HepG2 (cell line): ENCODE measurements around the gene BCL2L13. TPM values are rescaled to one million over a fixed set of nuclear protein-coding genes. Genes with fewer than 3 reads are reported as not detected.

Experiments used
- ATAC-seq: fragments of 200-7000 bp; cut with Tn5 transposase; 3 replicates; pipeline ENCODE4 v1.9.1; 2020; ENCODE audit warnings: mild to moderate bottlenecking, moderate library complexity
- BruUV-seq: library from RNA; stranded (reverse); fragments of 400-500 nt; replicated peaks from 2 replicates; lab custom pipeline; 2021; lab: Mats Ljungman, UMichigan
- CTCF ChIA-PET: fragments of 300-600 bp; formaldehyde crosslinking; extraction: SDS; loops from one replicate; lab custom pipeline; 2021; ENCODE audit warnings: low total read pairs, inconsistent platforms, low intra/inter-chr PET ratio; lab: Yijun Ruan, JAX
- POLR2A ChIA-PET: fragments of 350-600 bp; sonication (Branson Sonifier 250); formaldehyde crosslinking; loops from one replicate; lab custom pipeline; 2020; ENCODE audit warnings: antibody characterized with exemption, inconsistent platforms; lab: Yijun Ruan, JAX
- DNase-seq: peaks from one replicate; pipeline ENCODE4 v3.0.0-alpha.2; 2015; ENCODE audit warnings: low spot score
- FAIRE-seq: peaks from 3 replicates; lab custom pipeline; 2011; peaks lifted over from hg19 to GRCh38; lab: Jason Lieb, UNC
- H2AFZ ChIP-seq: one replicate; pipeline ENCODE4 v1.6.1; 2011; ENCODE audit warnings: low read length, inconsistent platforms
- H3K27ac ChIP-seq: fragments of 300-600 bp; 3 replicates; pipeline ENCODE4 v1.8.0; 2011; ENCODE audit warnings: mixed run types, mild to moderate bottlenecking, mixed read lengths, low read length, inconsistent platforms; ENCODE audit not compliant: insufficient read depth; ENCODE audit errors: extremely low read length
- H3K27me3 ChIP-seq, 2 experiments: fragments of 200-600 bp in 1 of 2; 2 replicates in 1 of 2; 3 replicates in 1 of 2; pipeline versions ENCODE4 v1.6.0 to v1.8.0; 2011; ENCODE audit warnings: low read length in 2 of 2, mild to moderate bottlenecking in 2 of 2, moderate library complexity in 2 of 2, inconsistent platforms in 1 of 2; ENCODE audit not compliant: insufficient read depth in 2 of 2, control insufficient read depth in 1 of 2
- H3K36me3 ChIP-seq, 2 experiments: fragments of 200-600 bp in 1 of 2; replicated peaks in 1 of 2; 2 replicates in 1 of 2; 3 replicates in 1 of 2; pipeline versions ENCODE4 v1.5.1 to v1.8.0; 2011; ENCODE audit warnings: low read length in 2 of 2, inconsistent platforms in 1 of 2; ENCODE audit not compliant: insufficient read depth in 2 of 2, control insufficient read depth in 1 of 2
- H3K4me1 ChIP-seq: 2 replicates; pipeline ENCODE4 v1.5.1; 2012; ENCODE audit warnings: low read length, inconsistent platforms; ENCODE audit not compliant: insufficient read depth
- H3K4me2 ChIP-seq: 2 replicates; pipeline ENCODE4 v1.6.0; 2011; ENCODE audit warnings: low read depth, low read length, inconsistent platforms
- H3K4me3 ChIP-seq, 3 experiments: fragments of 200-600 bp in 1 of 3; sonication (generic), shearing (Covaris generic) in 1 of 3; replicated peaks in 1 of 3; 2 replicates each; pipeline ENCODE4 v1.5.1; 2011 to 2016; ENCODE audit warnings: low read length in 3 of 3, inconsistent platforms in 2 of 3, low read depth in 2 of 3, mild to moderate bottlenecking in 2 of 3, control low read depth in 1 of 3, mixed read lengths in 1 of 3; ENCODE audit not compliant: insufficient read depth in 1 of 3
- H3K79me2 ChIP-seq: one replicate; pipeline ENCODE4 v1.6.1; 2011; ENCODE audit warnings: low read length, inconsistent platforms; ENCODE audit not compliant: insufficient read depth
- H3K9ac ChIP-seq: 2 replicates; pipeline ENCODE4 v1.6.0; 2011; ENCODE audit warnings: mild to moderate bottlenecking, low read depth, low read length, inconsistent platforms; ENCODE audit not compliant: insufficient read depth
- H3K9me3 ChIP-seq: 2 replicates; pipeline ENCODE4 v1.5.1; 2012; ENCODE audit warnings: mild to moderate bottlenecking, low read length
- H4K20me1 ChIP-seq: 2 replicates; pipeline ENCODE4 v1.6.0; 2011; ENCODE audit warnings: inconsistent platforms, mild to moderate bottlenecking, low read length, moderate library complexity; ENCODE audit not compliant: insufficient read depth
- GLI4 ChIP-seq: sonication (generic); formaldehyde crosslinking; IDR thresholded peaks from 2 replicates; pipeline ENCODE4 v1.5.1; 2020; ENCODE audit warnings: missing genetic modification reagents, mild to moderate bottlenecking, moderate library complexity, borderline replicate concordance
- HIVEP1 ChIP-seq: sonication (generic); formaldehyde crosslinking; IDR thresholded peaks from 2 replicates; pipeline ENCODE4 v1.4.0; 2020; ENCODE audit warnings: mild to moderate bottlenecking, missing genetic modification reagents
- KLF15 ChIP-seq: sonication (generic); formaldehyde crosslinking; IDR thresholded peaks from 2 replicates; pipeline ENCODE4 v1.8.1; 2023; ENCODE audit warnings: borderline replicate concordance, mild to moderate bottlenecking, inconsistent platforms, missing genetic modification reagents, mixed read lengths
- LCORL ChIP-seq, 2 experiments: fragments of 450-650 bp in 1 of 2; sonication (generic) in 1 of 2; formaldehyde crosslinking in 1 of 2; IDR thresholded peaks; 2 replicates each; pipeline versions ENCODE4 v1.5.0 to v1.6.1; 2017 to 2020; ENCODE audit warnings: antibody characterized with exemption in 1 of 2, missing genetic modification reagents in 1 of 2
- MED1 ChIP-seq: sonication (generic); formaldehyde crosslinking; IDR thresholded peaks from 2 replicates; pipeline ENCODE4 v1.4.0; 2020; ENCODE audit warnings: missing genetic modification reagents
- PLRG1 ChIP-seq: fragments of 450-650 bp; conservative IDR thresholded peaks from 2 replicates; pipeline ENCODE4 v1.6.1; 2016
- PRDM15 ChIP-seq: sonication (generic); formaldehyde crosslinking; IDR thresholded peaks from 2 replicates; pipeline ENCODE4 v1.4.0; 2020; ENCODE audit warnings: missing genetic modification reagents
- SAP130 ChIP-seq: IDR thresholded peaks from 2 replicates; pipeline ENCODE4 v1.6.1; 2016; ENCODE audit warnings: low read depth
- SIX1 ChIP-seq: sonication (generic); formaldehyde crosslinking; IDR thresholded peaks from 2 replicates; pipeline ENCODE4 v1.4.0; 2020; ENCODE audit warnings: missing genetic modification reagents, borderline replicate concordance
- YEATS4 ChIP-seq: sonication (generic); formaldehyde crosslinking; IDR thresholded peaks from 2 replicates; pipeline ENCODE4 v1.4.0; 2020; ENCODE audit warnings: missing genetic modification reagents, borderline replicate concordance
- ZNF30 ChIP-seq: sonication (generic); formaldehyde crosslinking; IDR thresholded peaks from 2 replicates; pipeline ENCODE4 v1.5.0; 2020; ENCODE audit warnings: mild to moderate bottlenecking, missing genetic modification reagents
- ZNF44 ChIP-seq: sonication (generic); formaldehyde crosslinking; IDR thresholded peaks from 2 replicates; pipeline ENCODE4 v1.5.1; 2020; ENCODE audit warnings: mild to moderate bottlenecking, missing genetic modification reagents
- ZNF543 ChIP-seq: sonication (generic); formaldehyde crosslinking; IDR thresholded peaks from 2 replicates; pipeline ENCODE4 v1.4.0; 2020; ENCODE audit warnings: mild to moderate bottlenecking, missing genetic modification reagents
- ZNF563 ChIP-seq: sonication (generic); formaldehyde crosslinking; IDR thresholded peaks from 2 replicates; pipeline ENCODE4 v1.8.0; 2022; ENCODE audit warnings: mild to moderate bottlenecking, moderate library complexity, missing genetic modification reagents
- ZNF567 ChIP-seq: sonication (generic); formaldehyde crosslinking; IDR thresholded peaks from 2 replicates; pipeline ENCODE4 v1.8.1; 2023; ENCODE audit warnings: mild to moderate bottlenecking, missing genetic modification reagents, borderline replicate concordance
- ZNF670 ChIP-seq: sonication (generic); formaldehyde crosslinking; IDR thresholded peaks from 2 replicates; pipeline ENCODE4 v1.8.0; 2022; ENCODE audit warnings: mild to moderate bottlenecking, missing genetic modification reagents, borderline replicate concordance
- ZNF672 ChIP-seq: sonication (generic); formaldehyde crosslinking; IDR thresholded peaks from 2 replicates; pipeline ENCODE4 v1.8.1; 2022; ENCODE audit warnings: missing genetic modification reagents
- ZNF780A ChIP-seq: sonication (generic); formaldehyde crosslinking; IDR thresholded peaks from 2 replicates; pipeline ENCODE4 v1.8.0; 2022; ENCODE audit warnings: mild to moderate bottlenecking, missing genetic modification reagents, moderate library complexity
- WGBS: methylation state at CpG from one replicate; pipeline ENCODE4 v1.1.6; 2017; ENCODE audit warnings: low lambda C conversion rate; 5-methylcytosine and 5-hydroxymethylcytosine counted together
- in situ Hi-C: cut with HindIII; loops from 2 replicates; pipeline ENCODE4 v1.10.0; 2017; ENCODE audit warnings: low pct_unique_long_range_greater_than_20kb; ENCODE audit not compliant: extremely low pct_ligation_motif_present
- intact Hi-C: fragments of 100-400 bp; cut with micrococcal nuclease; formaldehyde crosslinking; loops from one replicate; pipeline ENCODE4 v1.10.0; 2022; ENCODE audit not compliant: unreplicated experiment
- polyA plus RNA-seq, 8 experiments: library from polyadenylated mRNA; depleted of rRNA in 3 of 8; stranded (reverse) in 7 of 8; unstranded in 1 of 8; fragments of >200 nt; fragmentation: Illumina TruSeq in 4 of 8; extraction: Trizol in 4 of 8; gene quantifications; 2 replicates each; pipeline versions ENCODE4 v1.2.1 to v1.2.3, GENCODE V29; 2011 to 2016; ENCODE audit warnings: low read depth in 4 of 8, missing spikeins in 1 of 8, mixed read lengths in 1 of 8; ENCODE audit not compliant: insufficient read depth in 1 of 8
- total RNA-seq, 5 experiments: library from RNA; depleted of rRNA; stranded (reverse); fragments of >200 nt; fragmentation: Illumina TruSeq; extraction: Trizol; gene quantifications; 2 replicates each; pipeline ENCODE4 v1.2.3, GENCODE V29; 2016; ENCODE audit warnings: low read depth in 1 of 5
- TF ChIP-seq, protein P1 (sequence below): sonication (generic); formaldehyde crosslinking; conservative IDR thresholded peaks from 2 replicates; pipeline ENCODE4 v1.8.0; 2022; ENCODE audit warnings: mild to moderate bottlenecking, moderate library complexity, missing genetic modification reagents

BCL2L13 gene
- total and polyA plus RNA-seq, 2 of the 13 experiments (the other 11 are each of a cell fraction or from before 2014, with no cell fraction given), result 13.5 to 14.6 TPM

DNA sequence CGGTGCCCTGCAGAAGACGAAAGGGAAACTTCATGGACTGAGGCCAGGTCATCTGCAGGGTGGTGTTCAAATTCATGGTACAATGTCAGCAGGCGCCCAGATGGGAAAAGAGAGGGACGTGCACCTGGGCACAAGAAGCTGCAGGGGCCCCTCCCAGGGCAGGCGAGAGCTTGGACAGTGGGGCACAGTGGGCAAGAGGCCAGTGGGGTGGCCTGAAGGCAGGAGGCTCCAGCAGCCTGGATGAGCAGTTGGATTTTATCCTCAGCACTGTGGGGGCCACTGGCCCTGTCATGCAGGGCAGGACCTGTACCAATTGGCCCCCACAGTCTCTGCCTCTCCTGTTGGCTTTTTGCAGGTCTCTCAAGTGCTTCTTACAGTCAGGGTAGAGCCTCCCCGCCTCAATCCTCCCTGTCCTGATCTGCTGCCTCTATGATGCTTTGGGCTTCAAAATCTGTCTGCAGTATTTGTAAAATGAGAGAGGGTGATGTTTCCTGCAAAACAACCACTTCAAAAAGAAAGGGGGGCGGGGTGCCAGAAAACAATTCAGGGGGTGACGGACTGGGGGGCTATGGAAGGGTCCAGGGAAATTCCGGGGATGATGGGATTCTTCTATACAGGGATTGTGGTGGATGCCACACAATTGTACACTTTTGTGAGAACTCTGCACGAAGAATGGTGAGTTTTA is 137.4 kb downstream of the BCL2L13 start:
- in situ Hi-C loops (no loop called here), intact Hi-C loops (no loop called here)
- Histone ChIP-seq H2AFZ (no peak overlapping the region), H3K27ac (no peak overlapping the region), H3K27me3 (no peaks in the 10 kb centered on the region; a peak in 1 of 5 replicates), H3K9ac (no peak overlapping the region), H3K4me1 (peaks cover 72% of the 10 kb centered on the region), H3K36me3 (no peaks in the 10 kb centered on the region; a peak in 1 of 5 replicates), H3K4me3 (no peak overlapping the region; a peak in 1 of 6 replicates), H4K20me1 (no peaks in the 10 kb centered on the region), H3K9me3 (no peaks in the 10 kb centered on the region), H3K79me2 (peaks cover 30% of the 10 kb centered on the region), H3K4me2 (peak overlapping the region; percentile 86; the same call in 1 of the 2 replicates)
- ATAC-seq (no peak), DNase-seq (no peak), FAIRE-seq (no peak)
- ChIA-PET CTCF (no interaction called here), POLR2A (interaction anchor here (1.5 to 3.4 kb wide), 3 partner anchors 10 to 15 kb away, joined by 3 to 24 read pairs (median 7); no protein-coding TSS in a partner anchor)
- no peak for TF ChIP-seq PLRG1
- no peak for TF ChIP-seq YEATS4 (CRISPR knock-in tag)
- TF ChIP-seq ZNF30 (CRISPR knock-in tag), result no peak
- TF ChIP-seq MED1 (CRISPR knock-in tag), result no peak
- TF ChIP-seq LCORL (IDR thresholded peaks at IDR 0.05), result no peak
- no peak for TF ChIP-seq LCORL (CRISPR knock-in tag; IDR thresholded peaks at IDR 0.05)
- TF ChIP-seq SAP130, result no peak
- TF ChIP-seq PRDM15 (CRISPR knock-in tag), result no peak
- no peak for TF ChIP-seq ZNF44 (CRISPR knock-in tag)
- no peak for TF ChIP-seq ZNF567 (CRISPR knock-in tag)
- TF ChIP-seq ZNF563 (CRISPR knock-in tag), result no peak
- TF ChIP-seq GLI4 (CRISPR knock-in tag), result no peak
- no peak for TF ChIP-seq HIVEP1
- TF ChIP-seq ZNF672 (CRISPR knock-in tag), result no peak
- TF ChIP-seq SIX1 (CRISPR knock-in tag), result no peak
- TF ChIP-seq, protein P1, sequence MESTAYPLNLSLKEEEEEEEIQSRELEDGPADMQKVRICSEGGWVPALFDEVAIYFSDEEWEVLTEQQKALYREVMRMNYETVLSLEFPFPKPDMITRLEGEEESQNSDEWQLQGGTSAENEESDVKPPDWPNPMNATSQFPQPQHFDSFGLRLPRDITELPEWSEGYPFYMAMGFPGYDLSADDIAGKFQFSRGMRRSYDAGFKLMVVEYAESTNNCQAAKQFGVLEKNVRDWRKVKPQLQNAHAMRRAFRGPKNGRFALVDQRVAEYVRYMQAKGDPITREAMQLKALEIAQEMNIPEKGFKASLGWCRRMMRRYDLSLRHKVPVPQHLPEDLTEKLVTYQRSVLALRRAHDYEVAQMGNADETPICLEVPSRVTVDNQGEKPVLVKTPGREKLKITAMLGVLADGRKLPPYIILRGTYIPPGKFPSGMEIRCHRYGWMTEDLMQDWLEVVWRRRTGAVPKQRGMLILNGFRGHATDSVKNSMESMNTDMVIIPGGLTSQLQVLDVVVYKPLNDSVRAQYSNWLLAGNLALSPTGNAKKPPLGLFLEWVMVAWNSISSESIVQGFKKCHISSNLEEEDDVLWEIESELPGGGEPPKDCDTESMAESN, result no peak
- TF ChIP-seq KLF15 (CRISPR knock-in tag), result no peak
- no peak for TF ChIP-seq ZNF780A (CRISPR knock-in tag)
- TF ChIP-seq ZNF543 (CRISPR knock-in tag), result no peak
- TF ChIP-seq ZNF670 (CRISPR knock-in tag), result no peak
- no TSS peak for BruUV-seq
- WGBS, result 93% methylated on average over 10 of the region's 10 CpGs
